Activated T-helper 1 cell treated with anti-CD3 and anti-CD28 coated beads, Interleukin-12 subunit alpha, Interleukin-12 subunit beta, Interleukin-2, Interleukin-4 antibody, amounts not matched to agents 30 ng/mL and 10 ng/mL and 1 ng/mL, durations not matched to agents 14 hours and 24 hours and 36 hours (primary cell): ENCODE data around the gene STBD1. TPM values are rescaled to one million over a fixed set of nuclear protein-coding genes. Genes with fewer than 3 reads are reported as not detected.
A peak's percentile ranks its signal among the peaks of the same experiment; 100 is the strongest.
"Not testable (repeated sequence)": the region's sequence is repeated elsewhere in the genome, so short reads cannot be mapped to it uniquely, and the experiment has no call there.

Source experiments
- DNase-seq: peaks from one replicate; pipeline ENCODE4 v3.0.0; 2021; ENCODE audit warnings: low spot score
- H3K27ac Mint-ChIP-seq: one replicate; pipeline ENCODE4 v1.8.0; 2021; ENCODE audit warnings: mild to moderate bottlenecking, mixed read lengths
- H3K27me3 Mint-ChIP-seq: one replicate; pipeline ENCODE4 v1.8.0; 2022; ENCODE audit warnings: mild to moderate bottlenecking, moderate library complexity, mixed read lengths; ENCODE audit not compliant: insufficient read depth
- H3K36me3 Mint-ChIP-seq: one replicate; pipeline ENCODE4 v1.8.0; 2021; ENCODE audit warnings: low read depth, mixed read lengths
- H3K4me1 Mint-ChIP-seq: one replicate; pipeline ENCODE4 v1.8.0; 2021; ENCODE audit warnings: low read depth, mixed read lengths
- H3K4me3 Mint-ChIP-seq: one replicate; pipeline ENCODE4 v1.8.0; 2021; ENCODE audit warnings: mild to moderate bottlenecking, moderate library complexity, mixed read lengths
- H3K9me3 Mint-ChIP-seq: one replicate; pipeline ENCODE4 v1.8.0; 2021; ENCODE audit warnings: mixed read lengths
- intact Hi-C: fragments of 100-400 bp; cut with micrococcal nuclease; formaldehyde crosslinking; loops from one replicate; pipeline ENCODE4 v1.15.1; 2024
- total RNA-seq: library from RNA; stranded (reverse); gene quantifications from 2 replicates; pipeline ENCODE4 v1.2.3, GENCODE V29; 2022

STBD1 gene
- total RNA-seq, 1 donor from 2014 or later = 0.57 TPM

GRCh38 chr4:76354517-76355473, 48.3 kb downstream of the STBD1 start:
- no peak overlapping the region for H3K27ac Mint-ChIP-seq
- peaks cover 21% of the 10 kb centered on the region for H3K4me1 Mint-ChIP-seq
- peak overlapping the region; percentile 1 for H3K4me3 Mint-ChIP-seq
- H3K9me3 Mint-ChIP-seq = peaks cover 17% of the 10 kb centered on the region
- peak; percentile 14 for DNase-seq
- peaks cover 8% of the 10 kb centered on the region for H3K27me3 Mint-ChIP-seq
- intact Hi-C loops = loop anchor here (1.0 kb wide), 2 partner anchors 53 to 140 kb away; no protein-coding TSS in a partner anchor
- H3K36me3 Mint-ChIP-seq = no peaks in the 10 kb centered on the region

- intact Hi-C loops = no loop called here
- H3K4me1 Mint-ChIP-seq = peaks cover 21% of the 10 kb centered on the region
- H3K27ac Mint-ChIP-seq = no peak overlapping the region
- no peaks in the 10 kb centered on the region for H3K36me3 Mint-ChIP-seq
- H3K9me3 Mint-ChIP-seq = peaks cover 24% of the 10 kb centered on the region
- H3K4me3 Mint-ChIP-seq = no peak overlapping the region
- H3K27me3 Mint-ChIP-seq = peaks cover 6% of the 10 kb centered on the region
- no peak for DNase-seq
Observed at GRCh38 chr4:76357981-76358380, 51.4 kb downstream of the STBD1 start.

GRCh38 chr4:76359881-76360466, 53.4 kb downstream of the STBD1 start:
- H3K9me3 Mint-ChIP-seq = peaks cover 24% of the 10 kb centered on the region
- H3K27me3 Mint-ChIP-seq, DNase-seq, H3K4me3 Mint-ChIP-seq, H3K27ac Mint-ChIP-seq, intact Hi-C loops, H3K36me3 Mint-ChIP-seq: not testable (repeated sequence)
- H3K4me1 Mint-ChIP-seq = peaks cover 11% of the 10 kb centered on the region

Other genes with a start within 250 kb of the STBD1 start
- gene ART3, start 232.0 kb upstream of the STBD1 start, total RNA-seq = 0.47 and 0.49 TPM in 2 replicates
- gene NUP54, start 158.3 kb upstream of the STBD1 start, total RNA-seq = 70.6 and 75.1 TPM in 2 replicates
- gene SCARB2, start 92.9 kb upstream of the STBD1 start, total RNA-seq = 1.3 and 1.4 TPM in 2 replicates
- not detected in 2 replicates for gene FAM47E, start 55.0 kb upstream of the STBD1 start, total RNA-seq
- not detected in 2 replicates for gene CCDC158, start 114.4 kb downstream of the STBD1 start, total RNA-seq
- 0.02 and 0.05 TPM in 2 replicates for gene SHROOM3, start 128.5 kb downstream of the STBD1 start, total RNA-seq